ENCODE results near the gene PEX13.

DNA sequence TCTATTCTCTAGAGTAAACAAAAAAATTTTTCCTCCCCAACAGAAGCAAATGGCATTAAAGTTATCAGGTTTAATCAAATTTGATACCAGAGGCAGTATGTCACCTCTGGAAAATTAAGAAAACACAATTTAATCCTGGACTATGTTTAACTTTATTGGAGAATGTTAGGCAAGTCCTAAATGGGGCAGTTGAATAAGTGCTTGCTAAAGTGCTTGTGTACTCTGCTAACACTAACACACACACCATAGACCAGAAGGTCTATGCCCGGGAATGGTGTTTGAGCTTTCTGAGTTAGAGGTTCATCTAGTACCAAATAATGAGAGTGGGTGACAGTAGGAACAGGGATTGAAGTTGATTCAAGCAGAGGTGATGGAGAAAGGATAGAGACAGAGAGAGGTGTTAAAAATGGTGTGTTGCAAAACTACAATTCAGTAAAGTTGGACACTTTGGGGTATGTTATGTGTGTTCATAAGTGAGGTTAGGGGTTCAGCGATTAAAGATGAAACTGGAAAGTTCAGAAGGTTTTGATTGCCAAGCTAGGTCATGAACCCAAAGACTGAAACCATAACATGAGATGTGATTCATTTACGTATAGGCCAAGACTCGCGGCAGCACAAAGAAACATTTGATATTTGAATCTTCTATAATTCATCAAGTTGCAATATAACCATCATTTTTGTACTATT is 40.5 kb upstream of the PEX13 start:
- TF ChIP-seq, protein P1, sequence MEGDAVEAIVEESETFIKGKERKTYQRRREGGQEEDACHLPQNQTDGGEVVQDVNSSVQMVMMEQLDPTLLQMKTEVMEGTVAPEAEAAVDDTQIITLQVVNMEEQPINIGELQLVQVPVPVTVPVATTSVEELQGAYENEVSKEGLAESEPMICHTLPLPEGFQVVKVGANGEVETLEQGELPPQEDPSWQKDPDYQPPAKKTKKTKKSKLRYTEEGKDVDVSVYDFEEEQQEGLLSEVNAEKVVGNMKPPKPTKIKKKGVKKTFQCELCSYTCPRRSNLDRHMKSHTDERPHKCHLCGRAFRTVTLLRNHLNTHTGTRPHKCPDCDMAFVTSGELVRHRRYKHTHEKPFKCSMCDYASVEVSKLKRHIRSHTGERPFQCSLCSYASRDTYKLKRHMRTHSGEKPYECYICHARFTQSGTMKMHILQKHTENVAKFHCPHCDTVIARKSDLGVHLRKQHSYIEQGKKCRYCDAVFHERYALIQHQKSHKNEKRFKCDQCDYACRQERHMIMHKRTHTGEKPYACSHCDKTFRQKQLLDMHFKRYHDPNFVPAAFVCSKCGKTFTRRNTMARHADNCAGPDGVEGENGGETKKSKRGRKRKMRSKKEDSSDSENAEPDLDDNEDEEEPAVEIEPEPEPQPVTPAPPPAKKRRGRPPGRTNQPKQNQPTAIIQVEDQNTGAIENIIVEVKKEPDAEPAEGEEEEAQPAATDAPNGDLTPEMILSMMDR (IDR thresholded peaks at IDR 0.05): no peak
- TF ChIP-seq POLR2A (IDR thresholded peaks at IDR 0.05): no peak

Data from adrenal gland (tissue), 5 donors.